GM23248 (cell line): Measurements from ENCODE around the gene TRIM54.

Source experiments
- EZH2 ChIP-seq: fragments of 200-600 bp; sonication (generic); IDR thresholded peaks from 2 replicates; pipeline ENCODE4 v1.6.1; 2018; ENCODE audit warnings: antibody characterized with exemption, mild to moderate bottlenecking; ENCODE audit not compliant: insufficient read depth, poor library complexity, severe bottlenecking
- EZH2phosphoT487 ChIP-seq: fragments of 200-600 bp; sonication (generic); IDR thresholded peaks from 2 replicates; pipeline ENCODE4 v1.6.1; 2018; ENCODE audit warnings: antibody characterized with exemption, moderate library complexity, mild to moderate bottlenecking, low read depth; ENCODE audit not compliant: insufficient read depth

GRCh38 chr2:27275211-27276150, 6.7 kb upstream of the TRIM54 start, which contains the start of gene DNAJC5G:
- TF ChIP-seq EZH2 (no peak), EZH2phosphoT487 (no peak)
